ENCODE measurements around the gene CMIP. TPM values are rescaled to one million over a fixed set of nuclear protein-coding genes. Genes with fewer than 3 reads are reported as not detected.

CMIP gene
- polyA plus RNA-seq, 3 donors, result 0.85 to 61.9 (median 0.93) TPM

- Histone ChIP-seq H3K4me2 (replicated peaks; ENCODE audit: extremely low read depth, low read length, poor library complexity, severe bottlenecking) (no peak overlapping the region), H4K20me1 (ENCODE audit: insufficient read depth, low read length) (peaks cover 100% of the 10 kb centered on the region), H3K4me1 (ENCODE audit: control insufficient read depth in 1 of 2, insufficient read depth in 2 of 2, low read length in 2 of 2) (no peaks in the 10 kb centered on the region), H3K27me3 (ENCODE audit: control insufficient read depth in 2 of 2, insufficient read depth in 2 of 2, low read length in 2 of 2) (no peaks in the 10 kb centered on the region), H3K9me3 (replicated peaks in 1 of 2; ENCODE audit: control insufficient read depth in 1 of 2, insufficient read depth in 1 of 2, low read length in 2 of 2) (no peaks in the 10 kb centered on the region), H3K36me3 (replicated peaks in 1 of 2; ENCODE audit: control insufficient read depth in 1 of 2, insufficient read depth in 2 of 2, low read length in 2 of 2) (peaks cover 23 to 76% of the 10 kb centered on the region in 2 donors), H3K27ac (ENCODE audit: low read depth in 1 of 2, low read length in 2 of 2) (no peak overlapping the region), H2AFZ (ENCODE audit: insufficient read depth, low read depth, low read length, poor library complexity, severe bottlenecking) (no peak overlapping the region), H3K79me2 (ENCODE audit: insufficient read depth, low read length) (peaks cover 96% of the 10 kb centered on the region), H3K4me3 (replicated peaks in 1 of 3; ENCODE audit: low read depth in 2 of 3, low read length in 3 of 3) (no peak overlapping the region), H3K9ac (ENCODE audit: insufficient read depth, low read length, poor library complexity, severe bottlenecking) (no peak overlapping the region)
- H3K36me3 Mint-ChIP-seq, result peaks cover 31 to 71% of the 10 kb centered on the region in 2 donors
- H3K4me1 Mint-ChIP-seq, result peaks cover 5% of the 10 kb centered on the region
- WGBS (ENCODE audit: insufficient coverage), result 97% methylated on average over 10 of the region's 12 CpGs
- DNase-seq, result no peak
- intact Hi-C loops (cut with micrococcal nuclease), result no loop called here
- TF ChIP-seq CTCF (IDR thresholded peaks at IDR 0.05), result no peak
- peak overlapping the region in 4 of 7 donors; percentile 19 to 72 (median 46) for H3K27ac Mint-ChIP-seq
- H3K4me3 Mint-ChIP-seq, result no peak overlapping the region
- H3K9me3 Mint-ChIP-seq, result peaks cover 0 to 1% (median 0%) of the 10 kb centered on the region in 7 donors
- peaks cover 0 to 3% (median 0%) of the 10 kb centered on the region in 3 donors for H3K27me3 Mint-ChIP-seq (ENCODE audit: low read depth in 3 of 3)
Observed at GRCh38 chr16:81587626-81588160, 143.1 kb downstream of the CMIP start.

- WGBS (ENCODE audit: insufficient coverage), result 96% methylated on average over 12 of the region's 17 CpGs
- no peak for DNase-seq
- no peak overlapping the region for H3K4me3 ChIP-seq (replicated peaks in 1 of 3; ENCODE audit: low read depth in 2 of 3, low read length in 3 of 3)
- TF ChIP-seq CTCF (IDR thresholded peaks at IDR 0.05), result no peak
- no peak overlapping the region for H3K9ac ChIP-seq (ENCODE audit: insufficient read depth, low read length, poor library complexity, severe bottlenecking)
- H3K79me2 ChIP-seq (ENCODE audit: insufficient read depth, low read length), result peaks cover 95% of the 10 kb centered on the region
- Mint-ChIP-seq H3K27ac (peak overlapping the region in 5 of 7 donors; percentile 56 to 72 (median 65)), H3K27me3 (ENCODE audit: low read depth in 3 of 3) (peaks cover 0 to 3% (median 0%) of the 10 kb centered on the region in 3 donors), H3K4me1 (peaks cover 4% of the 10 kb centered on the region), H3K36me3 (peaks cover 29 to 67% of the 10 kb centered on the region in 2 donors), H3K9me3 (peaks cover 0 to 1% (median 0%) of the 10 kb centered on the region in 7 donors), H3K4me3 (no peak overlapping the region)
- H3K9me3 ChIP-seq (replicated peaks in 1 of 2; ENCODE audit: control insufficient read depth in 1 of 2, insufficient read depth in 1 of 2, low read length in 2 of 2), result no peaks in the 10 kb centered on the region
- no peaks in the 10 kb centered on the region for H3K27me3 ChIP-seq (ENCODE audit: control insufficient read depth in 2 of 2, insufficient read depth in 2 of 2, low read length in 2 of 2)
- intact Hi-C loops (cut with micrococcal nuclease), result no loop called here
- no peak overlapping the region for H3K27ac ChIP-seq (ENCODE audit: low read depth in 1 of 2, low read length in 2 of 2)
- H3K4me1 ChIP-seq (ENCODE audit: control insufficient read depth in 1 of 2, insufficient read depth in 2 of 2, low read length in 2 of 2), result no peaks in the 10 kb centered on the region
- peaks cover 21 to 68% of the 10 kb centered on the region in 2 donors for H3K36me3 ChIP-seq (replicated peaks in 1 of 2; ENCODE audit: control insufficient read depth in 1 of 2, insufficient read depth in 2 of 2, low read length in 2 of 2)
- H3K4me2 ChIP-seq (replicated peaks; ENCODE audit: extremely low read depth, low read length, poor library complexity, severe bottlenecking), result no peak overlapping the region
- H2AFZ ChIP-seq (ENCODE audit: insufficient read depth, low read depth, low read length, poor library complexity, severe bottlenecking), result no peak overlapping the region
- peaks cover 100% of the 10 kb centered on the region for H4K20me1 ChIP-seq (ENCODE audit: insufficient read depth, low read length)
Observed at GRCh38 chr16:81588326-81589081, 143.9 kb downstream of the CMIP start.

Data from CD14-positive monocyte (primary cell).